NCI-H2081 treated with DMSO at 0.1 percent for 48 hours (cell line): ENCODE data around the gene HAO2.

Experiments used
- DNase-seq: peaks from one replicate; lab custom pipeline; 2025; lab: John Stamatoyannopoulos, UW

HAO2 gene

DNA sequence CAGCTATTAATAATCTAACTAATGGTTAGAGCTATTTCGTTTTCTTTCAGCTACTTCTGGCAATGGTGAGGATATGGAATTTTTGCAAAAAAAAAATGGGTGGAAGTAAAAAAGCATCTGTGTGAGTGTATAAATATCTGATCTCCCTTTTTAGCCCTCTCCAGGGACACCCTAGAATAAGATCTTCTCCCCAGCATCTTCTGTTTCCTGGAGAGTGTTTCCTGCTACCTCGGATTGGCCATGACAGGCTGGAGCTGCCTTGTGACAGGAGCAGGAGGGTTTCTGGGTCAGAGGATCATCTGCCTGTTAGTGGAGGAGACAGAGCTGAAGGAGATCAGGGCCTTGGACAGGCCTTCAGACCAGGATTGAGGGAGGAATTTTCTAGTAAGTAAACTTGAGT is 70.2 kb downstream of the HAO2 start:
- DNase-seq: no peak

DNA sequence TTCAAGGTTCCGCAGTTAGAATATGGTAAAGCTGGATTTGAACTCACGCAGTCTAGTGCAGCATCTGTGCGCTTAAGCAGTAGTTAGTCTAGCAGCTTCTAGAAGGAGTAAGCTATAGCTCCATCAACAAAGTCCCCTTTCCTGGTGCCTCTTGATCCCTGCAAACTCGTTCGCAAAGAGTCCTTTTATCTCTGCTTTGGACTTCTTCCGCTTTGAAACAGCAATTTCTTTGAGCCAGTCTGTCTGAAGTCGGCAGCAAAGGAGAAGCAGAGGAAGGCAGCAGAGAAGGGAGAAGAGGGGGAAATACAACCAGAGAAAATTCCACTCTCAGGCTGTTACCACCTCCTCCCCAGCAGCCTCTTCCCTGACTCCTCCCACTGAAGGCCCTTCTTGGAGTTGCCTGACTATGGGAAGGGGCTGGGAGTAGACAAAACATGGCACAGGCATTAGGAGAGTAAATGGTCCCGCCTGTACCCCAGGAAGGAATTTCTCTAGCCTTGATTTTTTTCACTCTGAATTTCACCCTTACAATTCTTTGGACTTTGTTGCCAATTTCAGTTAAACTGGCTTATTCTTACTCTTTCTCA is 72.2 kb downstream of the HAO2 start:
- no peak for DNase-seq

DNA sequence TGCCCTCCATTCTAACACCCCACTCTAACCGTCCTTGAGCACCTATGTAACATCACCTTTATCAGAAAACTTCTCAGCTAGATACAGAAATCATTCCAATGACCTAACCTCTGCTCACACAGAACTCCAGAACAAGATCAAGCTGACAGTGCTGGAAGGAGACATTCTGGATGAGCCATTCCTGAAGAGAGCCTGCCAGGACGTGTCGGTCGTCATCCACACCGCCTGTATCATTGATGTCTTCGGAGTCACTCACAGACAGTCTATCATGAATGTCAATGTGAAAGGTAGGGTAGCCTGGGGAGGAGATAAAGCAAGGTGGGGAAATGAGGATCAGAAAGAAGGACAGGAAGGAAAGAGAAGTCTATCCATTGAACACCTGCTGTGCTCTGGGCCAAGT is 74.2 kb downstream of the HAO2 start:
- no peak for DNase-seq
